ENCODE results near the gene ANO10. TPM values are rescaled to one million over a fixed set of nuclear protein-coding genes. Genes with fewer than 3 reads are reported as not detected.
"Not testable (repeated sequence)": the region's sequence is repeated elsewhere in the genome, so short reads cannot be mapped to it uniquely, and the experiment has no call there.

The ANO10 gene
- total and polyA plus RNA-seq, 4 donors = 19.0 to 46.8 (median 32.0) TPM

DNA sequence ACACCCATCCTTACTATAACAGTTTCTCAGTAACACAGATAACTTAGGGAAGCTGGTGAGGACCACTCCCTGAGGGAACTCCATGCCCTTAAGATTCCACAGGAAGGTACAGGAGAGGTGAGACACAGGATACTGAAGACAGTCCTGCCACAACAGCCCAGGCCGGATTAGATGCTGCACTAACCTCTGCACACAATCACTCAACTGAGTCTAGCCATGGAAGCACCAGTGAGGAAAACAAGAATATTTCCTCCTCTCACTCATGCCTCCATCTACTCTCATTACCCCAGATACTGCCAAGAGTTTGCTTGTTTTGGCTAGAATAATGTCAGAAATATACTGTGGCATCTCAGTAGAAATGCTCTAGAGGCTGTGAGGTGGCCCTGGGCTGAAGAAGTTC, 3.7 kb downstream of the ANO10 start:
- Histone ChIP-seq H3K4me3 (ENCODE audit: low read length in 2 of 2) (no peak overlapping the region), H3K9me3 (ENCODE audit: control insufficient read depth, low read length) (no peaks in the 10 kb centered on the region), H3K27ac (ENCODE audit: low read depth in 1 of 2, low read length in 2 of 2) (no peak overlapping the region), H3K36me3 (ENCODE audit: control insufficient read depth in 1 of 2, insufficient read depth in 2 of 2, low read length in 1 of 2) (no peaks in the 10 kb centered on the region), H3K27me3 (ENCODE audit: control insufficient read depth in 1 of 2, insufficient read depth in 2 of 2, low read length in 1 of 2) (no peaks in the 10 kb centered on the region), H3K4me1 (ENCODE audit: control insufficient read depth in 1 of 2, insufficient read depth in 2 of 2, low read length in 2 of 2) (peaks cover 0 to 2% of the 10 kb centered on the region in 2 donors)
- 28 to 29% methylated on average over 1 of the region's 1 CpG for WGBS, 2 donors
- intact Hi-C loops (cut with DNase I) = no loop called here
- DNase-seq (no peak), ATAC-seq (ENCODE audit: low FRiP score) (no peak)

DNA sequence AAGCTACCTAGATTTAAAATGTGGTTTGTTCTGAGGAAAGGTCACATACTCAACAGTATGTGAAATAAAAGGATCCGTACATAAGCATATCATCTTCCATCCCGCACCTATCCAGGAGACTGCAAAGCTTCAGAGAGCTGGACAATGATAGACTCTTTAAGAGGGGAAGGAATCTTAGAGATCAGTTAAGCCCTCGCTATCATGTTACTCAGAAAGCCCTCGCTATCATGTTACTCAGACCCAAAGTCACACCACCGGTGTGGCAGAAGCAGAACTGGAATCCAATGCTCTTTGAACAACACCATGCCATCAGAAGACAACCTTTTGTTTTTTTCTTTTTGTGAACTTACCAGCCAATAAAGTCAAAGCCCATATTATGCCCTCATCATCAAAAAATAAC, 5.8 kb downstream of the ANO10 start:
- peaks cover 0 to 2% of the 10 kb centered on the region in 2 donors for H3K4me1 ChIP-seq (ENCODE audit: control insufficient read depth in 1 of 2, insufficient read depth in 2 of 2, low read length in 2 of 2)
- 92 to 94% methylated on average over 5 of the region's 5 CpGs for WGBS, 2 donors
- no peaks in the 10 kb centered on the region for H3K9me3 ChIP-seq (ENCODE audit: control insufficient read depth, low read length)
- H3K36me3 ChIP-seq (ENCODE audit: control insufficient read depth in 1 of 2, insufficient read depth in 2 of 2, low read length in 1 of 2) = no peaks in the 10 kb centered on the region
- no peak for DNase-seq
- intact Hi-C loops (cut with DNase I) = no loop called here
- no peaks in the 10 kb centered on the region for H3K27me3 ChIP-seq (ENCODE audit: control insufficient read depth in 1 of 2, insufficient read depth in 2 of 2, low read length in 1 of 2)
- H3K27ac ChIP-seq (ENCODE audit: low read depth in 1 of 2, low read length in 2 of 2) = no peak overlapping the region
- no peak overlapping the region for H3K4me3 ChIP-seq (ENCODE audit: low read length in 2 of 2)
- ATAC-seq (ENCODE audit: low FRiP score) = no peak

- Histone ChIP-seq H3K4me1 (ENCODE audit: control insufficient read depth in 1 of 2, insufficient read depth in 2 of 2, low read length in 2 of 2) (peaks cover 0 to 2% of the 10 kb centered on the region in 2 donors), H3K9me3 (ENCODE audit: control insufficient read depth, low read length) (no peaks in the 10 kb centered on the region), H3K27me3 (ENCODE audit: control insufficient read depth in 1 of 2, insufficient read depth in 2 of 2, low read length in 1 of 2) (no peaks in the 10 kb centered on the region), H3K36me3 (ENCODE audit: control insufficient read depth in 1 of 2, insufficient read depth in 2 of 2, low read length in 1 of 2) (no peaks in the 10 kb centered on the region), H3K4me3 (ENCODE audit: low read length in 2 of 2) (no peak overlapping the region), H3K27ac (ENCODE audit: low read depth in 1 of 2, low read length in 2 of 2) (no peak overlapping the region)
- no peak for DNase-seq
- ATAC-seq (ENCODE audit: low FRiP score) = no peak
- 99 to 100% methylated on average over 1 of the region's 1 CpG for WGBS, 2 donors
- intact Hi-C loops (cut with DNase I) = no loop called here
Measured at GRCh38 chr3:43615133-43615532, 6.7 kb downstream of the ANO10 start.

DNA sequence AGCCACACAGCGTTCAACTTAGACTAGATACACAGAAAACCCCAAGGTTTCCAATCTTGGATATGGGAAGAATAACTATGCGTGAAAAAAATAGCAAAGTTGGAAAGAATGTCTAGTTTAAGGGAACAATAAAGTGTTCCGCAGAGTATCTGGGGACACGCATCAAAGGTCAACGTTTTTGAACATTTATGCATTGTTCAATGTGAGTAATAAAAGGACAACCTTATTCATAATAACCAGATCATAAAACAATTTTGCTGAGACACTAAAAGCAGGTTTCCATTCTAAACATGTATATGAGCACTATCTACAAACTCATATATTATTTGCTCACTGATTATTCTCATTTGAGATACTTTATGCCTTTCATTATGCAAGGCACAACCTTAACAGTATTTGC, 7.8 kb downstream of the ANO10 start:
- intact Hi-C loops (cut with DNase I) = no loop called here
- ATAC-seq (ENCODE audit: low FRiP score) = no peak
- DNase-seq = no peak
- H3K27ac ChIP-seq (ENCODE audit: low read depth in 1 of 2, low read length in 2 of 2) = no peak overlapping the region
- H3K4me1 ChIP-seq (ENCODE audit: control insufficient read depth in 1 of 2, insufficient read depth in 2 of 2, low read length in 2 of 2) = peaks cover 0 to 2% of the 10 kb centered on the region in 2 donors
- H3K4me3 ChIP-seq (ENCODE audit: low read length in 2 of 2) = no peak overlapping the region
- WGBS, 2 donors = 95 to 97% methylated on average over 5 of the region's 5 CpGs
- H3K27me3 ChIP-seq (ENCODE audit: control insufficient read depth in 1 of 2, insufficient read depth in 2 of 2, low read length in 1 of 2) = no peaks in the 10 kb centered on the region
- no peaks in the 10 kb centered on the region for H3K36me3 ChIP-seq (ENCODE audit: control insufficient read depth in 1 of 2, insufficient read depth in 2 of 2, low read length in 1 of 2)
- no peaks in the 10 kb centered on the region for H3K9me3 ChIP-seq (ENCODE audit: control insufficient read depth, low read length)

- H3K9me3 ChIP-seq (ENCODE audit: control insufficient read depth, low read length) = no peaks in the 10 kb centered on the region
- no peaks in the 10 kb centered on the region for H3K4me1 ChIP-seq (ENCODE audit: control insufficient read depth in 1 of 2, insufficient read depth in 2 of 2, low read length in 2 of 2)
- DNase-seq (no peak), ATAC-seq (ENCODE audit: low FRiP score) (no peak)
- H3K36me3 ChIP-seq (ENCODE audit: control insufficient read depth in 1 of 2, insufficient read depth in 2 of 2, low read length in 1 of 2) = no peaks in the 10 kb centered on the region
- intact Hi-C loops (cut with DNase I) = no loop called here
- H3K27me3 ChIP-seq (ENCODE audit: control insufficient read depth in 1 of 2, insufficient read depth in 2 of 2, low read length in 1 of 2) = no peaks in the 10 kb centered on the region
- no peak overlapping the region for H3K27ac ChIP-seq (ENCODE audit: low read depth in 1 of 2, low read length in 2 of 2)
- H3K4me3 ChIP-seq (ENCODE audit: low read length in 2 of 2) = no peak overlapping the region
Measured at GRCh38 chr3:43612419-43612818, 9.4 kb downstream of the ANO10 start.

- Histone ChIP-seq H3K27me3 (ENCODE audit: control insufficient read depth in 1 of 2, insufficient read depth in 2 of 2, low read length in 1 of 2) (no peaks in the 10 kb centered on the region), H3K9me3 (ENCODE audit: control insufficient read depth, low read length) (no peaks in the 10 kb centered on the region), H3K36me3 (ENCODE audit: control insufficient read depth in 1 of 2, insufficient read depth in 2 of 2, low read length in 1 of 2) (no peaks in the 10 kb centered on the region), H3K4me3 (ENCODE audit: low read length in 2 of 2) (no peak overlapping the region), H3K27ac (ENCODE audit: low read depth in 1 of 2, low read length in 2 of 2) (no peak overlapping the region), H3K4me1 (ENCODE audit: control insufficient read depth in 1 of 2, insufficient read depth in 2 of 2, low read length in 2 of 2) (no peaks in the 10 kb centered on the region)
- intact Hi-C loops (cut with DNase I) = no loop called here
- DNase-seq (no peak), ATAC-seq (ENCODE audit: low FRiP score) (no peak)
- WGBS, 2 donors = 97 to 100% methylated on average over 1 of the region's 1 CpG
Measured at GRCh38 chr3:43609406-43609805, 12.4 kb downstream of the ANO10 start.

GRCh38 chr3:43608751-43609150, 13.1 kb downstream of the ANO10 start:
- WGBS, 2 donors = 90 to 98% methylated on average over 1 of the region's 1 CpG
- Histone ChIP-seq H3K36me3 (ENCODE audit: control insufficient read depth in 1 of 2, insufficient read depth in 2 of 2, low read length in 1 of 2) (no peaks in the 10 kb centered on the region), H3K27me3 (ENCODE audit: control insufficient read depth in 1 of 2, insufficient read depth in 2 of 2, low read length in 1 of 2) (no peaks in the 10 kb centered on the region), H3K9me3 (ENCODE audit: control insufficient read depth, low read length) (no peaks in the 10 kb centered on the region), H3K4me1 (ENCODE audit: control insufficient read depth in 1 of 2, insufficient read depth in 2 of 2, low read length in 2 of 2) (no peaks in the 10 kb centered on the region), H3K4me3 (ENCODE audit: low read length in 2 of 2) (no peak overlapping the region), H3K27ac (ENCODE audit: low read depth in 1 of 2, low read length in 2 of 2) (no peak overlapping the region)
- DNase-seq (no peak), ATAC-seq (ENCODE audit: low FRiP score) (no peak)
- intact Hi-C loops (cut with DNase I) = no loop called here

- 80% methylated on average over 2 of the region's 2 CpGs for WGBS, 2 donors
- intact Hi-C loops (cut with DNase I) = no loop called here
- H3K27me3 ChIP-seq (ENCODE audit: control insufficient read depth in 1 of 2, insufficient read depth in 2 of 2, low read length in 1 of 2) = no peaks in the 10 kb centered on the region
- no peak for ATAC-seq (ENCODE audit: low FRiP score)
- DNase-seq = no peak
- H3K9me3 ChIP-seq (ENCODE audit: control insufficient read depth, low read length) = no peaks in the 10 kb centered on the region
- H3K4me3 ChIP-seq (ENCODE audit: low read length in 2 of 2) = no peak overlapping the region
- H3K4me1 ChIP-seq (ENCODE audit: control insufficient read depth in 1 of 2, insufficient read depth in 2 of 2, low read length in 2 of 2) = no peaks in the 10 kb centered on the region
- H3K36me3 ChIP-seq (ENCODE audit: control insufficient read depth in 1 of 2, insufficient read depth in 2 of 2, low read length in 1 of 2) = no peaks in the 10 kb centered on the region
- no peak overlapping the region for H3K27ac ChIP-seq (ENCODE audit: low read depth in 1 of 2, low read length in 2 of 2)
Measured at GRCh38 chr3:43606284-43606683, 15.5 kb downstream of the ANO10 start.

DNA sequence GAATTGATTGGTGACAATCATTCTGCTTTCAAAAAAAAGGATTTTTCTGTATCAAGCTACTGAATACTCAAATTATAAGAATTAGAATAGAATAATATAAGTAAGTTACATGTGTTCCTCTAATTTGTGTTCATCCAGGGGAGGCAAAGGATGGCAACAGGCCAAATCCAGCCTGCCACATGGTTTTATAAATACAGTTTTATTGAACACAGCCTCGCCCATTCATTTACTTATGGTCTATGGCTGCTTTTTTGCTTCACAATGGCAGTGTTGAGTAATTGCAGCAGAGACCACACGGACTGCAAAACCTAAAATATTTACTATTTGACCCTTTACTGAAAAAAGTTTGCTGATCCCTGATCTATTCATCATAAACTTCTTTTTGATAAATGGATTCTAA, 21.9 kb downstream of the ANO10 start:
- ATAC-seq (ENCODE audit: low FRiP score); H3K4me1 ChIP-seq (ENCODE audit: control insufficient read depth in 1 of 2, insufficient read depth in 2 of 2, low read length in 2 of 2); intact Hi-C loops (cut with DNase I); H3K9me3 ChIP-seq (ENCODE audit: control insufficient read depth, low read length); H3K27ac ChIP-seq (ENCODE audit: low read depth in 1 of 2, low read length in 2 of 2); H3K27me3 ChIP-seq (ENCODE audit: control insufficient read depth in 1 of 2, insufficient read depth in 2 of 2, low read length in 1 of 2); H3K36me3 ChIP-seq (ENCODE audit: control insufficient read depth in 1 of 2, insufficient read depth in 2 of 2, low read length in 1 of 2); H3K4me3 ChIP-seq (ENCODE audit: low read length in 2 of 2); DNase-seq: not testable (repeated sequence)
- WGBS, 2 donors = 93% methylated on average over 2 of the region's 2 CpGs

Measured in aorta (tissue), 5 donors.